SK-N-DZ (cell line): ENCODE results near the gene LARP4B.

Experiments
- DNase-seq: peaks from one replicate; pipeline ENCODE4 v3.0.0-alpha.2; 2015; ENCODE audit warnings: low spot score

LARP4B gene

DNA sequence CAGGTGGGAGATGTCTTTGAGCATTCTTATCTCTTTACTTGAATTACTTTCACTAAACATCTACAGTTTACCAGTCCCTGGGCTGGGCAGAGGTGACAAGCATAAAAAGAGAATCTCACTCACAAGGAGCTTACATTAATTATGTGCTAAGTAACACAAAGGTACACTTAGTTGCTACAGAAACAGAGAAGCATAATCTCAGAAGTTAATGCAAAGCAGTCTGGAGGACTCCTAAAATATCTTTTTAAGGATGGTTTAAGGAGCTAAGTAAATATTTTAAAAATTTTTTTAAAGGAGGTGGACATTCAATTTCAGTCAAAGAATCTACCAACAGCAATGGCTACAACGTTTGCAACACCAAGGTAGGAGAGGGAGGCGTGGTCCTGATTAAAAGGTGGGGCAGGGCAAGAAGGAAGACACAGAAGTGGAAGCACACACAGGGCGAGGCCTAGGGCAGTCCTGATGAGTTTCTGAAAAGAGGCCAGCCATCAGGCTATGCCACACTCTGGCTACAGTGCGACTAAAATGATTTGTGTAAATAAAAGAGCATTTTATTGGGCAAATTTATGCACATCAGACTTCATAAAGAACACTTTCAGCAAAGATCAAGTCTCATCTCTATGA lies 5.3 kb downstream of the LARP4B start:
- no peak for DNase-seq

DNA sequence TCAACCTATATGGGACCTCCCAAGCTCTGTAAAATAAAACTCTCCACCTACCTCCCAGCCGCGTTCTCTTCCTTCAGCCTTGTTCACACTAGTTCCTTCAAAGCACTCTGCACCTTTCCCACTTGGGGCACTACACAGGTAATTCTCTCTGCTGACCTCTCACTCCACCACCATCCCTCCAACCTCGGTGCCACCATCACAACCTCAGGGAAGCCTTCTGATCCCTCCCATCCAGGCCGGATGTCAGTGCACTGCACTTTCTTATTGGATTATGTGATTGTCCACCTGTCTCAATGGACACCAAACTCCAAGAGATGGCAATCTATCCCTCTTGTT lies 7.0 kb downstream of the LARP4B start:
- DNase-seq = no peak

DNA sequence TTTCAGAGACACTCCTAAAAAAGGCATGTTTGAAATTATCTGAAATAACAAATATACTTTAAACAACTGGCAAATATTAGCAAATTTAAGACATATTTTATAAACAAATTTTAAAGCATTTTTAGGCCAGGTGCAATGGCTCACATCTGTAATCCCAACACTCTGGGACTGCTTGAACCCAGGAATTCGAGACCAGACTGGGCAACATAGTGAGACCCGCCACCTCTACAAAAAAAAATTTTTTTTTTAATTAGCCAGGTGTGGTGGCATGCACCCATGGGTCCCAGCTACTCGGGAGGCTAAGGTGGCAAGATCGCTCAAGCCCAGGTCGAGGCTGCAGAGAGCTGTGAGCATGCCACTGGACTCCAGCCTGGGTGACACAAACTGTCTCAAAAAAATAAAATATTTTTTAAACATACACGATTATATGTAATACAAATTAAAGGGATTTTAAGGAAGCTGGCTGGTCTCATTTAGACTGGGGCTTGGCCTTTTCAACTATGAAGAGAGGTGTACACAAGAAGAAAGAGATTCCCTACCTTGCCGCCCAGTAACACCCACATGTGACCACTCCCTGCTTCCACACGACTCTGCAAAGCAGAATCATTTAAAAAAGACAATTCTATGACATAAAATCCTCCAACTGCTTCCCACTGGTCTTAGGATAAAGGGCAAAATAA lies 7.5 kb downstream of the LARP4B start:
- DNase-seq = no peak

DNA sequence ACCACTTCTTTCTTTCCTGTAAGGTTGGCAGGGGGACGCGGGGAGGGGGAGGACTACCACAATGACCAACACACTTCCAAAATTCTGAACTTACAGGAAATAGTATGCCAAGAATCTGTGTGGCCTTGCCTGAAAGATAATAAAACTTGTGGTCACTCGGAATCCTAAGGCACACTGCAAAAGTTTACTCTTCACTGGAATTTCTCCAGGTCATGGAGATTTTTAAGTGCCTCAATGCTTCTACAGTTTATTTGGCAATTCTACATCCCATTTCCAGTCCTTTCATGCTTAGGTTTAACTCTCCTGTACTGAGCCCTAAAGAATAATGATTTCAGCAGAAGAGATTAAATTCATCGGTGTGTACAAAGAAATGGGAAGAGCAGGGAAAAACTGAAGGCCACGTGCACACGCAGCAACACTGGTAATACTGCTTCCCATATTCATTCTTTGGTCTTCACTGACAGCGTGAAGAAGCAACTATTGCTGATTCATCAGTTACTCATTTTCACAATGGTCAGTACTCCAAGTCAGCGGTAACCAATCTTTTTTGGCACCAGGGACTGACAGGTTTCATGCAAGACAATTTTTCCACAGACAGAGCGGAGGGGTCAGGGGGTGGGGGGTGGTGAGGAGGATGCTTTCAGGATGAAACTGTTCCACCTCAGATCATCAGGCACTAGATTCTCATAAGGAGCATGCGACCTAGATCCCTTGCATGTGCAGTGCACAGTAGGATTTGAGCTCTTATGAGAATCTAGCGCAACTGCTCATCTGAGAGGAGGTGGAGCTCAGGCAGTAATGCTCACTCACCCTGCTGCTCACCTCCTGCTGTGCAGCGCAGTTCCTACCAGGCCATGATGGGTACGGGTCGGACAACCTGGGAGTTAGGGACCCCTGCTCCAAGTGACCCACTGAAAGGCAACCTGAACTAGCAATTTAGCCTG lies 9.8 kb downstream of the LARP4B start:
- no peak for DNase-seq

DNA sequence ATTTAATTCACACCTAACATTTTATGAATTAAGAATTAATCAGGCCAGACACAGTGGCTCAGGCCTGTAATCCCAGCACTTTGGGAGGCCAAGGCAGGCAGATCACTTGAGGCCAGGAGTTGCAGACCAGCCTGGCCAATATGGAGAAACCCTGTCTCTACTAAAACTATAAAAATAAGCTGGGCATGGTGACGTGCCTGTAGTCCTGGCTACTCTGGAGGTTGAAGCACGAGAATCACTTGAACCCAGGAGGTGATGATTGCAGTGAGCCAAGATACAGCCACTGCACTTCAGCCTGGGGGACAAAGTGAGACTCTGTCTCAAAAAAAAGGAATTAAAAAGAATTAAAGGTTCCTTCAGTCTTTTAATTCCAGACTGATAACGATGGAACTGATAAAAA lies 11.1 kb downstream of the LARP4B start:
- no peak for DNase-seq

DNA sequence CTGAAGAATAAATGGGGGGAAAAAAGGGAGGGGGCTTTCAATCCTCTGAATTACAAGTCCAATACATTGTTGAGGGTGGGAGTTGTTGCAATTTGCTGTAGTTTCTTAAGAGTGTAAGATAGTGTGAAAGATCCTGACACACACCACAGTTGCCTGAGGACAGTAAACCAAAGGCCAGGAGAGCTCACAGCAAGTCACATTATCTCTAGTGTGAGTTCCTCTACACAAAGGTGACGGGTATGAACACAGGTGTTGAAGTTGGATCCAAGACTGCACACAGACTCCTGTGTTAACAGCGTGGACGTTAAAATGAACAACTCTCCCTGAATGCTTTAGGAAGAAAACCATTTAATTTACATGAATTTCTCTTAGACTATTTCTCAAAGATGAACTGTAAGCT lies 12.0 kb downstream of the LARP4B start:
- no peak for DNase-seq

DNA sequence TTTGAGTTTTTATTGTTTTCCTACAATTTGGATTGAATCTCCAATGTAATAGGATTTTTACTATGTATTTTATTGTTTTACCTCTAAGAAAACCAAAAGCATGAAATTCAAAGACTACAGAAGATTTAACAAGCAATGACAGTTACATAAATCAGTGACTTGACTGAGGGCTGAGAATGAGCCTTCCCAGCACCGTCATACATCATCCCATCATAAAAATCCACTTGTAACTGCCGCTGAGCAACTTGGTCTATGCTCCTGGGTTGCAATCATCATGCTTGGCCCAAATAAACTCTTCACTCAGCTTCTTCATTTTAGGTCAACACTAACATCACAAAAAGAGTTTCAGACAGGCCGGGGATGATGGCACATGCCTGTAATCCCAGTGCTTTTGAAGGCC lies 13.5 kb downstream of the LARP4B start:
- DNase-seq = no peak

DNA sequence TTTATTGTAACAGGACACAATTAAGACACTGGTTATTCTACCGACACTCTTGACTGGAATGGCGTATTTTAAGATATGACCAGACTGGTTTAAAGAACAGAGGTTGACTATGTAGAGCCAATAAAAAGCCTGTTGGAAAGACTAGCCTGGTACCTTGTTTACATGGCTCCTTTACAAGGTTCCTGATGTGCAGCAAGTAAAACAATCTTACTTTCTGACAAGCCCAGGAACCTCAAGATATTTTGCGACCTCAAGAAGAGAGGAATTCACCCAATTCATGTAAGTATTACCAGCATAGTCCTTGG lies 14.1 kb downstream of the LARP4B start:
- DNase-seq = no peak

DNA sequence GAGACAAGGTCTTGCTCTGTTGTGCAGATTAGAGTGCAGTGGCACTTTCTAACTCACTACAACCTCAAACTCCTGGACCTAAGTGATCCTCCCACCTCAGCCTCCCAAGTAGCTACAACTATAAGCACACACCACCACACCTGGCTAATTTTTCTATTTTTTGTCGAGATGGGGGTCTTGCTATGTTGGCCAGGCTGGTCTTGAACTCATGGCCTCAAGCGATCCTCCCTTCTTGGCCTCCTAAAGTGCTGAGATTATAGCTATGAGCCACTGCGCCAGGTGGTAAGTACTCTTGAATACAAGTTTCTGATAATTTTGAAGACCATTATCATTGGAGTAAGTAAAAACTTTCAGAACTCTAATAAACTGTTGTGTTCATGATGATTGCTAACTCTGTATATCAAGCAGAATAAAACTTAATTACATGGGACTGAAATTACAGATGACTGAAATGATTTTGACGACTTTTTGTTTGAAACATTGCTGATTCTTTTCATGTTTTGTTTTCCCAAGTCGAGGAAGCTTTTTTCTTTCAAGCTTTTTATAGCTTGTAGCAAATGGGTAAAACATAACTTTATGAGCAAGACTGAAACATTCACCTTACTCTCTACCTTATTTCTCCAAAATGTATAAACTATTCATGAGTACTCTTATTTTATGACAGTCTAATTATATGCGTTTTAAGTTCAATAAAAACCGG lies 14.6 kb downstream of the LARP4B start:
- no peak for DNase-seq

DNA sequence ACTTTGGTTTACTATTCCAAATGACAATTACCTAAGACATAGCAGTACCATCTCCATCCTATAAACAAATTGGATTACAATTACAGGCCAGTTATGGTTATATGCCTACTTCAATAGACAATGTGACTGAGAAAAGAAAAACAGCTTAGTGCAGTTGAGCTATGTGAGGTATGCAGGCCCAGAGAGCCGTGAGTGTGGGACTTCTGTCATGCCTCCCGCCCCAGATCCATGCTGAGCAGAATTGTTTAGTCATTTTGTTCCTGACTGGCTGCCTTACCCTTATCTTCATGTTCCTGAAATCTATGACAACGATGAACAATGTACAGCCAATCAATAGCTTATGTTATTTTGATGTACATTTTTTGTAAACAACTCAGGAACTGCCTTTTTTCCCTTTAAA lies 21.7 kb downstream of the LARP4B start:
- no peak for DNase-seq

DNA sequence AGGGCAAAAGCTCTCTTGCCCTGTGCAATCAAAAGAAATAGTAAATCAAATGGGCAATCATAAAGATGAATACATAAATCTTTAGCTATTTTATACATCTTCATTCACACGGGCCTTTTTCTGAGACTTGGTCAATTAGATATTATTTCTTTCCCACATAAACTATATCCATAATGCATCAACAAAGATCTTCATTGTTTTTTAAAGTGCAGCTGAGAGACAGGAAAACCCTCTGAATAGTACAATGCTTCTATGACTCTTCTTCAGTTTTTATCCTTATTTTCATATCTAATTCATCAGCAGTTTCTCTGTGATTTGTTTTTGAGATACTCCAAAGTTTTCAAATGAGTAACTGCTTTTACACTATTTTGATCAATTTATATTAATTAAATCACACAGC lies 25.5 kb downstream of the LARP4B start:
- no peak for DNase-seq

DNA sequence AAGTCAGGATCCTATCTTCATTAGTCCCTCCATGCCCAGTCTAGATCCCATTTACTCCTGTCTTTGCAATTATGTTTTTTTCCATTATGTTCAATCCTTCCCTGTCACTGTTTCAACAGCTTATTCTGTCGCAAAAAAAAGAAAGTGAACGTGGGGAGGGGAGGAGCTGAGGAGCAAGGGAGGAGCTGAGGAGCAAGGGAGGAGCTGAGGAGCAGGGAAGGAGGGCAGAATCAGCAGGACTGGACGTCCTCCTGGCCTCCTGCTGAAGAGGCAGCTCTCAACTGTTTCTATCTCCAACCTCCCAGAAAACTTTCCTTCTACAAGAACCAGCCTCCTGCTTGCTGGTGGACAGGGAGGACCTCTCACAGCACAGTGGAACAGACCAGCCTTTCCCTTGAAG lies 26.0 kb downstream of the LARP4B start:
- DNase-seq = no peak

DNA sequence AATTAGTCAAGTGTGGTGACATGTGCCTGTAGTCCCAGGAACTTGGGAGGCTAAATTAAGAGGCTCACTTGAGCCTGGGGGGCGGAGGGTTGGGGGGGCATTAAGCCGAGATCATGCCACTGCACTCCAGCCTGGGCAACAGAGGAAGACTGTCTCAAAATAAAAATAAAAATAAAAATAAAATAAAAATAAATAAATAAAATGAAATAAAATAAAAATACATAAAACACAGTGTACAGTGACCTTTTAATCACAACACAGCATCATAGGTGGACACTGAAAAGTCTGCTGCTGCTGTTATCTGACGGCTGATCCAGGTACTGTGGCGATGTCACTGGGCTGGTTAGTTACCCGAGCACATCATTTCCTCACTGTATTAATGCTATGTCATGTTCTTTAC lies 27.1 kb downstream of the LARP4B start:
- DNase-seq = no peak

DNA sequence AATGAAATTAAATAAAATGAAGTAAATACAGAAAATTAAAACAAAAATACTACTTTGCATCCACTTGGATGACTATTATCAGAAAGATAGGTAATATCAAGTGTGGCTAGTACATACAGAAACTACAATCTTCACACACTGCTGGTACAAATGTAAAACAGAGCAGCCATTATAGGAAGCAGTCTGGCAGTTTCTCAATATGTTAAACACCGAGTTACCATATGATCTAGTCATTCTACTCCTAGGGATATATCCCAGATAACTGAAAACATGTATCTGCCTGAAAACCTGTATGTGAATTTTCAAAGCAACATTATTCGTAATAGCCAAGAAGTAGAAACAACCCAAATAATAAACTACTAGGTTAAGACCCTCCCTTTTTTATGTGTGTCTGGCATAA lies 33.4 kb downstream of the LARP4B start:
- DNase-seq = no peak

DNA sequence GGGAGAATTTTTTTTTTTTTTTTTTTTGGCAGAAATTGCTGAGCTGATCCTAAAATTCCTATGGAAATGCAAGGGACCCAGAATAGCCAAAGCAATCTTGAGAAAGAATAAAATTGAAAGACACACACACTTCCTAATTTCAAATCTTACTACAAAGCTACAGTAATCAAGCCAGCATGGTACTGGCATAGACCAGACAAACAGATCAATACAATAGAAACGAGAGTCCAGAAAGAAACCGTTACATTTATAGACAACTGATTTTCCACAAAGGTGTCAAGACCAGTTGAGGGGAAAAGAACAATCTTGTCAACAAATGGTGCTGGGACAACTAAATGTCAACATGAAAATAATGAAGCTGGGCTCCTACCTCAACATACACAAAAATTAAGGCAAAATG lies 34.5 kb downstream of the LARP4B start:
- no peak for DNase-seq

DNA sequence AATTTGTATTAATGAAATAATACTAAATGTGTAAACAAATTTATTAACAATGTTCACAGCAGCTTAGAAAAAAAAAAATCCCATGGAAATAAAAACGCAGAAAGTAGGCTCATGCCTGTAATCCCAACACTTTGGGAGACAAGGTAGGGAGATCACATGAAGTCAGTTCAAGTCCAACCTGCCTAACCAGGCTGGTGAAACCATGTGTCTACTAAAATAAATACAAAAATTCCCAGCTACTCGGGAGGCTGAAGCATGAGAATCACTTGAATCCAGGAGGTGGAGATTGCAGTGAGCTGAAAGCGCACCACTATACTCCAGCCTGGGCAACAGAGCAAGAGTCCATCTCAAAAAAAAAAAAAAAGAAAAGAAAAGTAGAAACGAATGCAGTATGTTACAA lies 36.2 kb downstream of the LARP4B start:
- no peak for DNase-seq

DNA sequence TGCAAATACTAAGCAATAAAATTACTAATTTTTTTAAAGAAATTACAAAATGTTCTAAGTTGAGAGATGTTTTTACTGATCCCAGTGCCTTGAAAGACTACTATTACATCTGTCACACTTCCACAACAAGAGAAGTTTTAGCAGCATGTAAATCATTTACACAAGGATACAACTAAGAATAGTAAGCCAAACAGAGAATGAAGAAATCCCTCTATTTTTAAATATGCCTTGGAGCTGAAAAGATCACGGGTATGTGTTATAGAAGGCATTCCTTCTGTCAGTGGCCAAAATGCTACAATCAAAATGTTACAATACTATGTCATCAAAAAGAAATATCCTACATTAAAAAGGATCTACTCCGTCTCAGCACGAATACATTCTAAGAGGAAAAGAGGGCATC lies 52.6 kb downstream of the LARP4B start:
- no peak for DNase-seq

DNA sequence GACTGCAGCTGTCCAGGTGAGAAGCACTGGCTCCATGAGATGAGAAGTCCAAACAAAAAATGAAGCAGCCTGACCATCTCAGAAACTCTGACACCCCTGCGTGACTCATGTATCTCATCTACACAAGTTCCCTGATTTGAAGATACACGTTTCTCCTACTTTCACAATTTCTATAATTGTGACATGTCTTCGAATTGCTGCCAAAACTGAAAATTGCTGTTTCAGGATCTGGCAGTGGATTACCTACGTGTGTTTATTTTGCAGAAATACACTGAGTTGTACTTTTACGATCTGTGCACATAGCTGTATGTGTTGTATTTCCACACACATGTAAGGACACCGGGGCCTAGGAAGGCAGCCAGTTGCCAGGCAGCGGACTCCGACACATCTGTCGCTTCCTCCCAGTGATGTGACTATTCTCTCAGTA lies 53.2 kb downstream of the LARP4B start:
- no peak for DNase-seq

DNA sequence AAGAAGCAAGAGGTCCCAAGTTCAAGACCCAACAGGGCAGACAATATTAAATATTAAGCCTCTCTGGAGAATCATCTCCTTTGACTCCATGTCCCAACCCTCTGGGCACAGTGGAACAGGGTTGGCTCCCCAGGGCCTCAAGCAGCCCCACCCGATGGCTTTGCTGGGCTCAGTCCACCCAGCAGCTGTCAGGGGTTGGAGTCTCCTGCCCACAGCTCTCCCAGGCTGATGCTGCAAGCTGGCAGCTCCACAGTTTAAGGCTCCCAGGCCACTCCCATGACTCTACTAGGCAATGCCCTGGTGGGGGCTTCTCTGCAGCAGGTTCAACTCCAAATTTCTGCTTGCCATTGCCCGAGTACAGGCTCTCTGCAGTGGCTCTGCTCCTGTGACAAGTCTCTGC lies 55.1 kb downstream of the LARP4B start:
- DNase-seq = no peak

DNA sequence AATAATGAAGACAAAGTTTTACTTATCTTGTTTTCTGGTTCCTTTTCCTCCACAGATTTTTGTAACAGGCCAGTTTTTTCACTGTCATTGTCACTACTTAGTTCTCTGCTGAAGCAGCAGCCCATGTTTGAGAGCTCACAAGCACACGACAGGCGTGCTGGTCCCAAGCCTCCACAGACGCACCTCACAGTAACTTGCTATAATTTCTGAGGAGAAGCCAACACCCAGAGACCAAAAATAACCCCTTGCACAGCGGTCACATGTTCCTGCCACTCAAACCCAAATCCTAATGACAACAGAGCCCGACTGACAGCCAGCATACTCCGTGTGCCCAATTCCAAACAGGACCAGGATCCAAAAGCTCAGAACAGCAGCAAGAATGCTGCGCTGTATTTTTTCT lies 58.5 kb downstream of the LARP4B start:
- DNase-seq = no peak

DNA sequence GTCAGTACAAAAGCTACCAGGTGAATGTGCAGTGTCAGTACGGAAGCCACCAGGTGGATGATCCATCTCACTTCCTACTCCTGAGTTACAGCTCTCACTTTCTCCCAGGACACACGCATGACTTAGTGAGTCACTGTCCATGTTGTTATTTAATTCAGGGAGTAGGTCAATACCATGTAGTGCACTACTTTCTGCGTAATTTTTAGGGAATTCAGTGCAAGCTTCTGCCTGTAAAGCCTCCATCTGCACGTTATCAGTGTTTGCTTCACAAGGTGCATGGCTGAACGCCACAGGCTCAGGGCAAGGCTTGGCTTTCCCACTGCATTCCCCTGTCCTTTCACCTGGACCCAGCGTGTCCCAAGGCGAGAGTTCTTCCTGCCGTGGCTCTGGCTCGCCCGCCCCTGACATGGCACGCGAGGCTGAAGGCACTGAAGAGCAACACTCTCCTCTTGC lies 59.5 kb downstream of the LARP4B start:
- no peak for DNase-seq

DNA sequence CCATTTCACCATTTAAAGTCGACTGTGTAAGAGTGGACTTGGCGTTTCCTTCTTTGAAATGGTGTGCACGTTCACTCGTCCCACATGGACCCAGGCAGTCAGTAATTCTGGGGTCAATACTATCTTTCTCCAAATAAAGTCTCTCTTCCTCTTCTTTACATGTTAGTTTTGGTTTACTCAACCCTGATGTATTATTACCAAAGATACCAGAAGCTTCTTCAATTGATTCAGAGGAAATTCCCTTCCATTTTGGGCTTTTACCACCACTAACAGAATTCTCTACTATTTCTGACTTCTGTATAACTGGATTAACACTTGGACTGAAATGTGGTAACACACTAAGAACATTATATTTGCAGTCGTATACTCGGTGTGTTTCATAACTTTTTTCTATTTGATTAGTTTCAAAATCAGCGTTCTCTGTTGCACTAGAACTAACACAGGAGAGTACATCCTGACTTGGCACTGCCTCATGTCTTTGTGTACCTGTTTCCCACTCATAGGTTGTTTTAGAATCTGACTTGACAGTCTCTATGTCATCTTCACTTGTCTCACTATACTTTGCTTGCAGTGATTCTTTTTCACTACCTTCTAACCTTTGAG lies 60.8 kb downstream of the LARP4B start:
- no peak for DNase-seq
